GM13977 (cell line): ENCODE data around the gene ERVK3-1.

ENCODE experiments used
- DNase-seq: peaks from one replicate; pipeline ENCODE4 v3.0.0; 2012; ENCODE audit warnings: low spot score
- CTCF ChIP-seq: IDR thresholded peaks from 2 replicates; pipeline ENCODE4 v1.5.1; 2012; ENCODE audit warnings: mild to moderate bottlenecking, control low read depth; ENCODE audit not compliant: insufficient read depth; ENCODE audit errors: extremely low read depth, missing control alignments
- in situ Hi-C: fragments of 300-500 bp; cut with MboI; formaldehyde crosslinking; loops from one replicate; pipeline ENCODE4 v1.12.0; 2022; ENCODE audit warnings: low sequenced_read_pairs, low pct_unique_long_range_greater_than_20kb, mixed read lengths, inconsistent platforms; ENCODE audit not compliant: unreplicated experiment

ERVK3-1 gene

GRCh38 chr19:58356766-58357480 lies 51.7 kb downstream of the ERVK3-1 start:
- in situ Hi-C loops = no loop called here
- no peak for TF ChIP-seq CTCF

GRCh38 chr19:58357481-58358145 lies 52.4 kb downstream of the ERVK3-1 start:
- DNase-seq = no peak
- no peak for TF ChIP-seq CTCF
- in situ Hi-C loops = no loop called here

More at GRCh38 chr19:58356766-58357480, 51.7 kb downstream of the ERVK3-1 start:
- no peak for DNase-seq

GRCh38 chr19:58361900-58362271 lies 56.7 kb downstream of the ERVK3-1 start:
- no peak for TF ChIP-seq CTCF
- peak; percentile 70 for DNase-seq
- in situ Hi-C loops = no loop called here

- DNase-seq = peak; percentile 100
- in situ Hi-C loops = no loop called here
- no peak for TF ChIP-seq CTCF
Measured at GRCh38 chr19:58362272-58362994, 57.3 kb downstream of the ERVK3-1 start, which contains the start of gene ZNF497. TSS of gene ZNF497 (minus strand) at chr19:58362751. CDS start at chr19:58357635, 5,116 bp downstream.

GRCh38 chr19:58364146-58364545 lies 59.0 kb downstream of the ERVK3-1 start:
- no peak for DNase-seq
- no peak for TF ChIP-seq CTCF
- in situ Hi-C loops = no loop called here
